Measurements from ENCODE around the gene CTDSPL2.

Gene CTDSPL2

GRCh38 chr15:44573386-44573785 is 146.0 kb downstream of the CTDSPL2 start:
- H3K4me3 ChIP-seq (ENCODE audit: low read length), result no peak overlapping the region
- no peak for DNase-seq (ENCODE audit: low read depth)
- no peak for TF ChIP-seq CTCF (conservative IDR thresholded peaks at IDR 0.05; ENCODE audit: low read depth, low read length)

GRCh38 chr15:44574734-44575133 is 147.3 kb downstream of the CTDSPL2 start:
- no peak for TF ChIP-seq CTCF (conservative IDR thresholded peaks at IDR 0.05; ENCODE audit: low read depth, low read length)
- no peak for DNase-seq (ENCODE audit: low read depth)
- no peak overlapping the region for H3K4me3 ChIP-seq (ENCODE audit: low read length)
